ENCODE results near the gene YTHDF1. TPM values are rescaled to one million over a fixed set of nuclear protein-coding genes. Genes with fewer than 3 reads are reported as not detected.

Gene YTHDF1
- total RNA-seq, 2 donors from 2014 or later = 21.8 to 31.8 TPM

DNA sequence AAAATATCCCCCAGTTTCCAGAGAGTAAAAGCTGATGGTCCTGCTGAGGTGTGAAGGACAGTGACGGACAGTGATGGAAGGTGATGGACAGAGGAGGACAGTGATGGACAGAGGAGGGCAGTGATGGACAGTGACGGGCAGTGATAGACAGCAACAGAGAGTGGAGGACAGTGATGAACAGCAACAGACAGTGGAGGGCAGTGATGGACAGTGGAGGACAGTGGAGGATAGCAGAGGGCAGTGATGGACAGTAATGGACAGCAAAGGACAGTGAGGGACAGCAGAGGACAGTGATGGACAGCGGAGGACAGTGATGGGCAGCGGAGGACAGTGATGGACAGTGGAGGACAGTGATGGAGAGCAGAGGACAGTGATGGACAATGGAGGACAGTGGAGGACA, 41.0 kb upstream of the YTHDF1 start:
- no peak for DNase-seq (ENCODE audit: low spot score)
- TF ChIP-seq, protein P1, sequence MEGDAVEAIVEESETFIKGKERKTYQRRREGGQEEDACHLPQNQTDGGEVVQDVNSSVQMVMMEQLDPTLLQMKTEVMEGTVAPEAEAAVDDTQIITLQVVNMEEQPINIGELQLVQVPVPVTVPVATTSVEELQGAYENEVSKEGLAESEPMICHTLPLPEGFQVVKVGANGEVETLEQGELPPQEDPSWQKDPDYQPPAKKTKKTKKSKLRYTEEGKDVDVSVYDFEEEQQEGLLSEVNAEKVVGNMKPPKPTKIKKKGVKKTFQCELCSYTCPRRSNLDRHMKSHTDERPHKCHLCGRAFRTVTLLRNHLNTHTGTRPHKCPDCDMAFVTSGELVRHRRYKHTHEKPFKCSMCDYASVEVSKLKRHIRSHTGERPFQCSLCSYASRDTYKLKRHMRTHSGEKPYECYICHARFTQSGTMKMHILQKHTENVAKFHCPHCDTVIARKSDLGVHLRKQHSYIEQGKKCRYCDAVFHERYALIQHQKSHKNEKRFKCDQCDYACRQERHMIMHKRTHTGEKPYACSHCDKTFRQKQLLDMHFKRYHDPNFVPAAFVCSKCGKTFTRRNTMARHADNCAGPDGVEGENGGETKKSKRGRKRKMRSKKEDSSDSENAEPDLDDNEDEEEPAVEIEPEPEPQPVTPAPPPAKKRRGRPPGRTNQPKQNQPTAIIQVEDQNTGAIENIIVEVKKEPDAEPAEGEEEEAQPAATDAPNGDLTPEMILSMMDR (IDR thresholded peaks at IDR 0.05) = no peak
- no peaks in the 10 kb centered on the region for H3K36me3 ChIP-seq
- no peaks in the 10 kb centered on the region for H3K9me3 ChIP-seq
- H3K27ac ChIP-seq = no peak overlapping the region
- H3K4me3 ChIP-seq = no peak overlapping the region
- ATAC-seq (ENCODE audit: insufficient number of reproducible peaks, low FRiP score, low read depth) = no peak
- H3K4me1 ChIP-seq (ENCODE audit: control insufficient read depth in 1 of 2, low read depth in 2 of 2) = peaks cover 0 to 10% of the 10 kb centered on the region in 2 donors
- H3K27me3 ChIP-seq (replicated peaks; ENCODE audit: insufficient read depth) = no peaks in the 10 kb centered on the region

DNA sequence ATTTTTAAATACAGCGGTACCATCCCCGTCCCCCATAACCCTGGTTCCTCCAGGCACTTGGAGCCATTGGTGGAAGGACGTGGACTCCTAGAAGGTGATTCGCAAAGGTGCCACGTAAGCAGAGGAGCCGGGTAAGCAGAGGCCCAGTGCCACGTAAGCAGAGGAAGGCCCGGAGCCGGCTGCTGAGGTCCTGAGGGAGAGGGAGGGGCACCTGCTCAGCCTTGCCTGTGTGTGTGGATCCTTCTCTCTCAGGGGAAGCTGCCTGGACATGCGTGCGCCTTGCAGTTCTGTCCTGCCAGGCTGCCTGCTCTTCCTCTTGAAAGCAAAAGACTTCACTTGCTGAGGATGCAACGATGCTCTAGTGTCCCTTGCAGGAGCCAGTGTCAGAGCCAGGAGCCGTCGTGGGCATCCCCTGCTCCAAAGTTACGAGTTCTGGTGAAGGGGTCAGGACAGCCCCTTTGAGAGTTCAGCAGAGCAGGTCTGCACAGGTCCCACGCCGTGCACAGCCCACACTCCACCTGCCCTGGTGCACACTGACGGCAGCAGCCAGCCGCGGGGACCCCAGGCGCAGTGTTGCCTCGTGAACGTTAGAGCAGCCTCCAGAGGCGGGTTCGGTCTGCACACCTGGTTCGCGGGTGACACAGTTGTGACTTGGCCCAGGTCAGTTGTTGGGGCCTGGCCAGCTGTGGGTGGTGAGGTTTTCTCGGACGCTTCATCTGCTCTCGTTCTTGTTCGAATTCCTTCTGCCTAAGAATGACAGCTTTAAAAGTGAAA, 40.2 kb upstream of the YTHDF1 start:
- Histone ChIP-seq H3K4me3 (no peak overlapping the region), H3K27me3 (replicated peaks; ENCODE audit: insufficient read depth) (no peaks in the 10 kb centered on the region), H3K4me1 (ENCODE audit: control insufficient read depth in 1 of 2, low read depth in 2 of 2) (peaks cover 0 to 10% of the 10 kb centered on the region in 2 donors), H3K27ac (no peak overlapping the region), H3K36me3 (no peaks in the 10 kb centered on the region), H3K9me3 (no peaks in the 10 kb centered on the region)
- ATAC-seq (ENCODE audit: insufficient number of reproducible peaks, low FRiP score, low read depth) (no peak), DNase-seq (ENCODE audit: low spot score) (no peak)
- TF ChIP-seq, protein P1 (IDR thresholded peaks at IDR 0.05) = no peak

DNA sequence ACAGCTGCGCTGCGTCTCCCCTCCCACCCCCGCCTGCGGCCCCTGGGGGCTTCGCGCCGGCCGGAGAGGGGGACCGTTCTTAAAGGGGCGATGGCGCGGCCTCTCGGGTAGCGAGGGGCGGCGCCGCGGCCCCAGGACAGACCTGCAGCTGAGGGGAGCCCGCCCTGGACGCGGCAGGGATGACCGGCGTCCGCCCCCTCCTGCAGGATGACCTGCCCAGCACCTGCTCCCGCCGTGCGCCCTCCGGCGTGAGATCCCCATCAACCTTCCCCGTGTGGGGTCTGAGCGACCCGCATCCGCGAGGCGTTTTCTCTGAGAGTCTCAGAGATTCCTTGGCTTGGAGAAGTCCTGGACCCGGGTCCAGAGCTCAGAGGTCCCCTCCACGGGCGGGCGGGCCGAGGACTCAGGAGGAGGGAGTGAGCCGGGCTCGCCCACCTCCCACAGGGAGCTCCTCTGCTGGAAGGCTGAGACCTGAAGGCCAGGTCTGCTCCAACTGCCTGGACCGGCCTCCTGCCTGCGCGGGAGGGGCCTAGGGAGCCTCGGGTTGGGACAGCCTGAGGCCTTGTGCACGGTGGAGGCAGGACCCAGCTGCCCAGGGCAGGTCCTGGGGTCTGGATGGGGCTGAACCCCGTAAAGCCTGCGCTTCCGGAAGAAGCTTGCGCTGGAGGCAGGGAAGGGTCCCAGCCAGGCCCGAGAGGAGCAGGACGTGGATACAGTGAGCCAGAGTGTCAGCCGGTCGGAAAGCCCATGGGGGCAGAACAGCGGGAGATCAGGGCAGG, 38.9 kb upstream of the YTHDF1 start:
- TF ChIP-seq, protein P1 (IDR thresholded peaks at IDR 0.05) = no peak
- Histone ChIP-seq H3K27me3 (replicated peaks; ENCODE audit: insufficient read depth) (no peaks in the 10 kb centered on the region), H3K9me3 (no peaks in the 10 kb centered on the region), H3K4me3 (no peak overlapping the region), H3K36me3 (no peaks in the 10 kb centered on the region), H3K27ac (no peak overlapping the region), H3K4me1 (ENCODE audit: control insufficient read depth in 1 of 2, low read depth in 2 of 2) (peaks cover 0 to 10% of the 10 kb centered on the region in 2 donors)
- DNase-seq (ENCODE audit: low spot score) (no peak), ATAC-seq (ENCODE audit: insufficient number of reproducible peaks, low FRiP score, low read depth) (no peak)

DNA sequence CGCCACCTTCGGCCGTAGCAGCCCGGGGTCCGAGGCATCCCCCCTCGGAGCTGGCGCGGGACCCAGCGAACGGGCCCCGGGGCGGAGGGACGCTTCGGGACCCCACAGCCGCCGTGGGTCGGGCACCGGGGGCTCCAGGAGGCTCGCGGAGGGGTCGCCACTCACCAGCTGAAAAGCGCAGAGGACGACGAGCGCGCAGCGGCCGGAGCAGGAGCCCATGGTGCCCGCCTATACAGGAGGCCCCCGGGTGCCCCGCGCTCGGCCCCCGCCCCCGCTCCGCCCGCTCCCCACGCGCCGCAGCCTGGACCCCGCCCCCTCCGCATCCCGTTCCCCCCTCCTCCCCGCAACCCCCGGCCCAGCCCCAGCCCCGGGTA, 38.3 kb upstream of the YTHDF1 start, which contains the start of gene NKAIN4:
NKAIN4 (minus strand) TSS at position 232 of the 374 bp plus-strand sequence; CDS start at position 219, 13 bp downstream.
- H3K27me3 ChIP-seq (replicated peaks; ENCODE audit: insufficient read depth) = no peaks in the 10 kb centered on the region

More for the DNA sequence above, 38.3 kb upstream of the YTHDF1 start, which contains the start of gene NKAIN4:
- DNase-seq (ENCODE audit: low spot score) = no peak
- no peak for ATAC-seq (ENCODE audit: insufficient number of reproducible peaks, low FRiP score, low read depth)
- TF ChIP-seq, protein P1 (IDR thresholded peaks at IDR 0.05) = no peak
- Histone ChIP-seq H3K27ac (no peak within 1 kb of the TSS), H3K4me3 (peak within 1 kb of the TSS; percentile 39), H3K9me3 (no peaks in the 10 kb centered on the region), H3K36me3 (no peaks in the 10 kb centered on the region), H3K4me1 (ENCODE audit: control insufficient read depth in 1 of 2, low read depth in 2 of 2) (peaks cover 0 to 10% of the 10 kb centered on the region in 2 donors)

All from thoracic aorta (tissue), 2 donors.